Upper lobe of right lung (tissue), 1 donor: ENCODE results near the gene AK1. TPM values are rescaled to one million over a fixed set of nuclear protein-coding genes. Genes with fewer than 3 reads are reported as not detected.
A peak's percentile ranks its signal among the peaks of the same experiment; 100 is the strongest.
"Not testable (repeated sequence)": the region's sequence is repeated elsewhere in the genome, so short reads cannot be mapped to it uniquely, and the experiment has no call there.

Experiments
- ATAC-seq: fragments of 200-7000 bp; cut with Tn5 transposase; one replicate; pipeline ENCODE4 v1.9.1; 2020; ENCODE audit warnings: mild to moderate bottlenecking, moderate library complexity
- DNase-seq: peaks from one replicate; pipeline ENCODE4 v3.0.0-alpha.2; 2020
- H3K27ac ChIP-seq: fragments of 200-600 bp; one replicate; pipeline ENCODE4 v1.8.0; 2022
- H3K27me3 ChIP-seq: fragments of 200-600 bp; one replicate; pipeline ENCODE4 v1.8.0; 2022; ENCODE audit warnings: mild to moderate bottlenecking
- H3K36me3 ChIP-seq: fragments of 200-600 bp; one replicate; pipeline ENCODE4 v1.8.0; 2022
- H3K4me1 ChIP-seq: fragments of 200-600 bp; one replicate; pipeline ENCODE4 v1.8.0; 2022
- H3K4me3 ChIP-seq: fragments of 200-600 bp; one replicate; pipeline ENCODE4 v1.8.0; 2022; ENCODE audit warnings: mild to moderate bottlenecking
- H3K9me3 ChIP-seq: fragments of 200-600 bp; one replicate; pipeline ENCODE4 v1.8.0; 2022
- intact Hi-C: fragments of 100-400 bp; cut with DNase I; formaldehyde crosslinking; loops from one replicate; pipeline ENCODE4 v1.11.0; 2022
- total RNA-seq: library from RNA; stranded (reverse); fragmentation: NEBNext Ultra II Directional; extraction: Animal tissue kit (Norgen Biotek cat#: 25700); gene quantifications from one replicate; pipeline ENCODE4 v1.2.1, GENCODE V29; 2021
- TF ChIP-seq, protein P1 (sequence below): fragments of 200-600 bp; IDR thresholded peaks from one replicate; pipeline ENCODE4 v1.8.0; 2022; ENCODE audit warnings: antibody characterized with exemption
- donor health status: DM: no; HTN: yes; CAD: no; lungs with severe emphysema.

Gene AK1
- total RNA-seq, 1 donor from 2014 or later = 158 TPM

DNA sequence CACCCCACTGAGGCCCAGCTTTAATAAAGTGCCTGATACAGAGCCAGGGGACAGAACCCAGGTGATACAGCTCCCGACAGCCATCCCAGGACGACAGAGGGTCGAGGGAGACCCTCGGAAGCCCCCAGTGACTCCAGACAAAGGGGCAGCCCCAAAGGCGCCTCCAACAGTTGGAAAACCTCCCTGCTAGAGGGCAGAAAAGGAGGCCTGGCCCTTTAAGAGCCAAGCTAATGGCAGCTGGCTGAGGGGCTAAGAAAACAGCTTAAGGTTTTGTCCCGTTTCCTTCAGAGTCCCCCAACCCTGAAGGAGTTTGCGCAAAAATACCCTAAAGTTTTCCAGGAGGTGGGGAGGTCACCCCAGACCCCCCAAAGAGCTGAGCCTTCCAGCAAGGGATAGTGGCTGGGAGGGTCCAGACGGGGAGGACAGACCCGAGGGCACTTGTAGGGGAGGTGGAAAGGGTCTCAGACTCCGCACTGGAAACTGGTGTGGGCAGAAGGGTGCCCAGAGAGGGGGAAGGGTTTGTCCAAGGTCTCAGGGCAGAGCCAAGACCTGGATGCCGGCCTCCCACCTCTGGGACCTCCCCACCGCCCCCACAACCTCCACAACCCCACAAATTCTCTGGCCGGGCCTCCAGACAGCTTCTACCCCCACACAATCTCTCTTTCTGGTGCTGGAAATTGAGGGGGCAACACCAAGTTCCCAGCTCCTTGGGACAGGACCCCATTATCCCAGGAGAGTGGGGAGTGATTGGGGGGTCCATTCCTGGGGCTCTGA is 8.2 kb upstream of the AK1 start:
- DNase-seq = peak; percentile 52
- TF ChIP-seq, protein P1, sequence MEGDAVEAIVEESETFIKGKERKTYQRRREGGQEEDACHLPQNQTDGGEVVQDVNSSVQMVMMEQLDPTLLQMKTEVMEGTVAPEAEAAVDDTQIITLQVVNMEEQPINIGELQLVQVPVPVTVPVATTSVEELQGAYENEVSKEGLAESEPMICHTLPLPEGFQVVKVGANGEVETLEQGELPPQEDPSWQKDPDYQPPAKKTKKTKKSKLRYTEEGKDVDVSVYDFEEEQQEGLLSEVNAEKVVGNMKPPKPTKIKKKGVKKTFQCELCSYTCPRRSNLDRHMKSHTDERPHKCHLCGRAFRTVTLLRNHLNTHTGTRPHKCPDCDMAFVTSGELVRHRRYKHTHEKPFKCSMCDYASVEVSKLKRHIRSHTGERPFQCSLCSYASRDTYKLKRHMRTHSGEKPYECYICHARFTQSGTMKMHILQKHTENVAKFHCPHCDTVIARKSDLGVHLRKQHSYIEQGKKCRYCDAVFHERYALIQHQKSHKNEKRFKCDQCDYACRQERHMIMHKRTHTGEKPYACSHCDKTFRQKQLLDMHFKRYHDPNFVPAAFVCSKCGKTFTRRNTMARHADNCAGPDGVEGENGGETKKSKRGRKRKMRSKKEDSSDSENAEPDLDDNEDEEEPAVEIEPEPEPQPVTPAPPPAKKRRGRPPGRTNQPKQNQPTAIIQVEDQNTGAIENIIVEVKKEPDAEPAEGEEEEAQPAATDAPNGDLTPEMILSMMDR = no peak
- no peak overlapping the region for H3K27ac ChIP-seq
- H3K4me1 ChIP-seq = no peaks in the 10 kb centered on the region
- no peak overlapping the region for H3K4me3 ChIP-seq
- intact Hi-C loops = no loop called here
- no peaks in the 10 kb centered on the region for H3K27me3 ChIP-seq
- H3K36me3 ChIP-seq = peaks cover 61% of the 10 kb centered on the region
- no peaks in the 10 kb centered on the region for H3K9me3 ChIP-seq
- no peak for ATAC-seq

DNA sequence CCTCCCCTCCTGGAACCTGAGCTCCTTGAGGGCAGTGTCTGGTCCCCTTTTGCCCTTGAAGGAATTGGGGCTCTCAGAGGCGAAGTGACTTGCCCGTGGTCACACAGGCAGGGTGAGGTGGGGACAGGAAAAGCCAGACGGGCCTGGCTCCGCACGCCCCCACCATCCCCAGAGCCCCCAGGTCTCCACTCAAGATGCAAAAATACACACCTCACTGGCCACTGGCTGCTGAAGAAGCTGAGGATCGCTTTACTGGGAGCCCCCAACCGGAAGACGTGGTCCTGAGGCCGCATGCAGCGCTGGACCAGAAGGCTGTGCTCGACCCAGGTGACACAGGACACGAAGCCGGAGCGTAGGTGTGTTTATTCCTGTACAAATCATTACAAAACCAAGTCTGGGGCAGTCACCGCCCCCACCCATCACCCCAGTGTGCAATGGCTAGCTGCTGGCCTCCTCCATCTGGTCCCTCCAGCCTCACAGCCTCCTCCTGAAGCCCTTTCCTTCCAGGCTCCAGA is 7.6 kb upstream of the AK1 start:
- Histone ChIP-seq H3K9me3 (no peaks in the 10 kb centered on the region), H3K4me1 (no peaks in the 10 kb centered on the region), H3K4me3 (no peak overlapping the region), H3K27me3 (no peaks in the 10 kb centered on the region), H3K27ac (no peak overlapping the region), H3K36me3 (peaks cover 54% of the 10 kb centered on the region)
- intact Hi-C loops = no loop called here
- TF ChIP-seq, protein P1 = no peak
- peak; percentile 48 for DNase-seq
- no peak for ATAC-seq

DNA sequence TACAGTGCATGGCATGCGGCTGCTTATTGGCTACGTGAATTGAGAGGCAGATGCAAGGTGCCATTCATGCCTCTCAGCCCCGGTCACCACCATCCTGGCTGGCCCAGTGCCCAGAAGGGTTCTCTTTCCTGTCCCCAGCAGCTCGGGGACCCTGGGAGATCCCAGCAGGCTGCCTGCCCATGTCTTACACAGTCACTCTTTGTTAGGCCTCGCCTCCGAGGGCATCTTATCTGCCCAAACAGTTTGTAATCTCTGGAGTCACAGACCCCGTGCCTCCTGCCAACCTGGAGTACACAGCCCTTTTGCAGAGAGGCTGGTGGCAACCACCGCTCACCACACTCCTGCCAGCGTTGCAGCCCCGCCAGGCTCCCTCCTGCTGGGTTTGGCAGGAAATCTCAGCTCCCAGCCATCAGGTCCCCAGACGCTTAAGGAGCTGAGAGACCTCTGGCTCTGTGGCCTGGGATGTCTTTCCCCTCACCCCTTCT is 7.0 kb upstream of the AK1 start:
- no peaks in the 10 kb centered on the region for H3K9me3 ChIP-seq
- TF ChIP-seq, protein P1 = no peak
- H3K4me1 ChIP-seq = no peaks in the 10 kb centered on the region
- peaks cover 49% of the 10 kb centered on the region for H3K36me3 ChIP-seq
- no peak overlapping the region for H3K27ac ChIP-seq
- no peaks in the 10 kb centered on the region for H3K27me3 ChIP-seq
- peak; percentile 69 for DNase-seq
- H3K4me3 ChIP-seq = no peak overlapping the region
- intact Hi-C loops = no loop called here
- ATAC-seq = peak; percentile 29

DNA sequence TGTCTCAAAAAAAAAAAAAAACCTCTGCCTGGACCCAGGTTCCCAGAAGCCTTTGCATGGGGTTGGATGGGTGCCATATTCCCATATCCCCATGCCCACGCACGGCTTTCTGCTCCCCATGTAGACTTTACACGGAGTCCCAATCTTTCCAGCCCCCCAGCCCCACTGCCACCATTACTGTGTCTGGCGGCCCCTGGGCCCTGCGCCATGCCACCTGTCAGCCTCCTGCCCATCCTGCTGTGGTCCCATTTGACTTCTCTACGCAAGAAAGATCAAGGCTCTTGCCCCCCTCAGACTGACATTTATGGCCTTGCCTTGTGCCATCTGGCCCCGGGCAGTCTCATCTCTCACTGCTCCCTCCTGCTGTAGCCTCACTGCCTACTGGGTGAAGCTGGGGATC is 6.5 kb upstream of the AK1 start:
- no peaks in the 10 kb centered on the region for H3K27me3 ChIP-seq
- H3K9me3 ChIP-seq = no peaks in the 10 kb centered on the region
- intact Hi-C loops = no loop called here
- no peaks in the 10 kb centered on the region for H3K4me1 ChIP-seq
- TF ChIP-seq, protein P1 = no peak
- H3K27ac ChIP-seq = no peak overlapping the region
- no peak for ATAC-seq
- DNase-seq = peak; percentile 56
- H3K4me3 ChIP-seq = no peak overlapping the region
- H3K36me3 ChIP-seq = peaks cover 44% of the 10 kb centered on the region

DNA sequence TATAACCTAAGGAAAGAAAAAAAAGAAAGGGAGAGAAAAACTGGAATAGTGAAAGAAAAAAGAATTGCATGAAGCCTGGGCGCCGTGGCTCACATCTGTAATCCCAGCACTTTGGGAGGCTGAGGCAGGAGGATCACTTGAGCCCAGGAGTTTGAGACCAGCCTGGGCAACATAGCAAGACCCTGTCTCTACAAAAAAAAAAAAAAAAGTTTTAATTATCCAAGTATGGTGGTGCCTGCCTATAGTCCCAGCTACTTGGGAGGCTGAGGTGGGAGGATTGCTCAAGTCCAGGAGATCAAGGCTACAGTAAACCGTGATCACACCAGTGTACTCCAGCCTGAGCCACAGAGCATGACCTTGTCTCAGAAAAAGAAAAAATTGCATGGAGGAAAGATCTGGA is 4.2 kb upstream of the AK1 start:
- peaks cover 22% of the 10 kb centered on the region for H3K36me3 ChIP-seq
- H3K9me3 ChIP-seq, intact Hi-C loops, H3K27me3 ChIP-seq, H3K27ac ChIP-seq, ATAC-seq, DNase-seq, H3K4me1 ChIP-seq, H3K4me3 ChIP-seq: not testable (repeated sequence)

DNA sequence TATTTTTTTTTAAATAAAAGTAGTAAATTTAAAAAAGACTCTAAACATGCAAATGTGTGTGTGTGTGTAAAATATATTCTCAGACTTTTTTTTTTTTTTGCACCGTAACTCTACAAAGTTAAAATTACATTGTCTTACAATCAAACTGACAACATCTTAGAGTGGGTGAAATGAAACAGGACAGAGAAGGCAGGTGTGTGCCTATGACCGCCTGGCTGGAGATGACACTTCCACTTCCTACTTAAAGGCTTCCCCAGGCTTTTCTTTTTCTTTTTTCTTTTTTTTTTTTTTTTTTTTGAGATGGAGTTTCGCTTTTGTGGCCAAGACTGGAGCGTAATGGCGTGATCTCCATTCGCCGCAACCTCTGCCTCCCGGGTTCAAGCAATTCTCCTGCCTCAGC is 2.7 kb upstream of the AK1 start:
- no peaks in the 10 kb centered on the region for H3K27me3 ChIP-seq
- DNase-seq (no peak), ATAC-seq (no peak)
- H3K36me3 ChIP-seq = peaks cover 6% of the 10 kb centered on the region
- intact Hi-C loops = no loop called here
- peaks cover 23% of the 10 kb centered on the region for H3K4me1 ChIP-seq
- TF ChIP-seq, protein P1 = no peak
- H3K9me3 ChIP-seq = no peaks in the 10 kb centered on the region
- H3K27ac ChIP-seq = no peak overlapping the region
- H3K4me3 ChIP-seq = no peak overlapping the region
